Adrenal gland (tissue), 5 donors: ENCODE data around the gene TBC1D22A.
"Not testable (repeated sequence)": the region's sequence is repeated elsewhere in the genome, so short reads cannot be mapped to it uniquely, and the experiment has no call there.

ENCODE experiments used
- CTCF ChIP-seq, 6 experiments: fragments of 450-650 bp in 4 of 6; fragments of 200-600 bp in 2 of 6; sonication (generic) in 1 of 6; IDR thresholded peaks; 1 replicate in 5 of 6; 2 replicates in 1 of 6; pipeline versions ENCODE4 v1.5.1 to v1.8.0; 2016 to 2021; ENCODE audit warnings: antibody characterized with exemption in 6 of 6, mild to moderate bottlenecking in 2 of 6, moderate library complexity in 1 of 6
- POLR2A ChIP-seq, 2 donors: fragments of 450-650 bp; IDR thresholded peaks; one replicate each; pipeline ENCODE4 v1.6.1; 2017; ENCODE audit warnings: antibody characterized with exemption in 2 of 2, mild to moderate bottlenecking in 2 of 2, moderate library complexity in 1 of 2
- donor health status: DM: no; HTN: no; CAD: no.

- not testable (repeated sequence) for TF ChIP-seq CTCF, POLR2A (IDR thresholded peaks at IDR 0.05)
Observed at GRCh38 chr22:46978668-46979067, 216.2 kb downstream of the TBC1D22A start.
